B cell (primary cell): Measurements from ENCODE around the gene CRYBA1. TPM values are rescaled to one million over a fixed set of nuclear protein-coding genes. Genes with fewer than 3 reads are reported as not detected.

Source experiments
- ATAC-seq: fragments of 200-7000 bp; cut with Tn5 transposase; one replicate; pipeline ENCODE4 v1.10.0; 2021; ENCODE audit warnings: low read depth, mild to moderate bottlenecking, moderate number of reproducible peaks, moderate library complexity
- CTCF ChIA-PET: fragments of 350-600 bp; sonication (Branson Sonifier 250); formaldehyde crosslinking; loops from one replicate; lab custom pipeline; 2021; ENCODE audit warnings: antibody characterized with exemption, inconsistent platforms; lab: Charles Lee
- POLR2A ChIA-PET: fragments of 350-600 bp; sonication (Branson Sonifier 250); formaldehyde crosslinking; loops from one replicate; lab custom pipeline; 2021; ENCODE audit warnings: antibody characterized with exemption; lab: Charles Lee
- DNase-seq: peaks from one replicate; pipeline ENCODE4 v3.0.0; 2013
- H2AFZ ChIP-seq: 2 replicates; pipeline ENCODE4 v1.6.1; 2012; ENCODE audit warnings: mild to moderate bottlenecking, low read depth, low read length; ENCODE audit not compliant: insufficient read depth, poor library complexity, severe bottlenecking
- H3K27ac ChIP-seq, 2 donors: 1 replicate in 1 of 2; 2 replicates in 1 of 2; pipeline ENCODE4 v1.5.1; 2012 to 2013; ENCODE audit warnings: low read length in 2 of 2, mild to moderate bottlenecking in 2 of 2, moderate library complexity in 1 of 2
- H3K27me3 ChIP-seq, 4 experiments: fragments of 200-600 bp in 1 of 4; sonication (generic) in 1 of 4; replicated peaks in 1 of 4; 1 replicate in 2 of 4; 2 replicates in 2 of 4; pipeline versions ENCODE4 v1.6.1 to v1.7.0; 2013 to 2016; ENCODE audit warnings: low read length in 3 of 4, mild to moderate bottlenecking in 2 of 4, mixed read lengths in 1 of 4, moderate library complexity in 1 of 4; ENCODE audit not compliant: insufficient read depth in 4 of 4, control insufficient read depth in 3 of 4; ENCODE audit errors: control extremely low read depth in 1 of 4
- H3K36me3 ChIP-seq, 2 experiments: replicated peaks in 1 of 2; 1 replicate in 1 of 2; 2 replicates in 1 of 2; pipeline versions ENCODE4 v1.6.1 to v1.7.1; 2013; ENCODE audit warnings: low read length in 1 of 2; ENCODE audit not compliant: insufficient read depth in 2 of 2, control insufficient read depth in 1 of 2; ENCODE audit errors: control extremely low read depth in 1 of 2, extremely low read depth in 1 of 2
- H3K4me1 ChIP-seq, 2 donors: fragments of 200-600 bp in 1 of 2; sonication (generic) in 1 of 2; 1 replicate in 1 of 2; 2 replicates in 1 of 2; pipeline versions ENCODE4 v1.5.1 to v1.6.1; 2013 to 2017; ENCODE audit warnings: low read length in 2 of 2; ENCODE audit not compliant: control insufficient read depth in 2 of 2, insufficient read depth in 2 of 2
- H3K4me2 ChIP-seq: replicated peaks from 2 replicates; pipeline ENCODE3; 2012; ENCODE audit warnings: mild to moderate bottlenecking, low read depth, low read length; ENCODE audit not compliant: poor library complexity, severe bottlenecking
- H3K4me3 ChIP-seq, 5 experiments: fragments of 200-600 bp in 1 of 5; sonication (generic) in 1 of 5; 1 replicate in 3 of 5; 2 replicates in 2 of 5; pipeline versions ENCODE4 v1.5.1 to v1.7.0; 2011 to 2016; ENCODE audit warnings: low read length in 4 of 5, mild to moderate bottlenecking in 4 of 5, low read depth in 2 of 5, control low read depth in 1 of 5, moderate library complexity in 1 of 5; ENCODE audit not compliant: insufficient read depth in 1 of 5; ENCODE audit errors: control extremely low read depth in 1 of 5, extremely low read depth in 1 of 5
- H3K79me2 ChIP-seq: fragments of 200-600 bp; sonication (generic); one replicate; pipeline ENCODE4 v1.6.0; 2016; ENCODE audit warnings: low read length; ENCODE audit not compliant: control insufficient read depth, insufficient read depth
- H3K9ac ChIP-seq: fragments of 200-600 bp; sonication (generic); 2 replicates; pipeline ENCODE4 v1.6.1; 2017; ENCODE audit warnings: mild to moderate bottlenecking, low read length, moderate library complexity
- H3K9me3 ChIP-seq, 3 donors: one replicate each; pipeline versions ENCODE4 v1.6.1 to v1.7.1; 2013; ENCODE audit warnings: low read length in 2 of 3; ENCODE audit not compliant: control insufficient read depth in 2 of 3, insufficient read depth in 1 of 3; ENCODE audit errors: control extremely low read depth in 1 of 3
- H4K20me1 ChIP-seq: 2 replicates; pipeline ENCODE4 v1.6.0; 2012; ENCODE audit warnings: mild to moderate bottlenecking, low read length; ENCODE audit not compliant: insufficient read depth, control insufficient read depth, poor library complexity, severe bottlenecking
- H3K27ac Mint-ChIP-seq: one replicate; pipeline ENCODE4 v1.8.0; 2021; ENCODE audit warnings: mixed read lengths
- H3K27me3 Mint-ChIP-seq: one replicate; pipeline ENCODE4 v1.8.0; 2021; ENCODE audit warnings: mixed read lengths
- H3K4me1 Mint-ChIP-seq: one replicate; pipeline ENCODE4 v1.8.0; 2021; ENCODE audit warnings: mixed read lengths
- H3K4me3 Mint-ChIP-seq: one replicate; pipeline ENCODE4 v1.8.0; 2021; ENCODE audit warnings: mixed read lengths
- H3K9me3 Mint-ChIP-seq: one replicate; pipeline ENCODE4 v1.8.0; 2022; ENCODE audit warnings: mixed read lengths; ENCODE audit not compliant: insufficient read depth
- EZH2 ChIP-seq: IDR thresholded peaks from 2 replicates; pipeline ENCODE4 v1.6.1; 2012; ENCODE audit warnings: borderline replicate concordance, low read depth, mild to moderate bottlenecking, moderate library complexity, low read length; ENCODE audit not compliant: insufficient read depth, poor library complexity, severe bottlenecking
- WGBS: methylation state at CpG from one replicate; pipeline ENCODE4 v1.1.5; 2013; ENCODE audit warnings: missing lambda C conversion rate; ENCODE audit not compliant: insufficient coverage; 5-methylcytosine and 5-hydroxymethylcytosine counted together
- intact Hi-C: fragments of 100-400 bp; cut with micrococcal nuclease; formaldehyde crosslinking; loops from one replicate; pipeline ENCODE4 v1.10.0; 2022
- polyA minus RNA-seq: library from RNA; depleted of rRNA, polyadenylated mRNA; stranded (reverse); fragments of >200 nt; gene quantifications from 2 replicates; pipeline ENCODE4 v1.2.3, GENCODE V29; 2012
- polyA plus RNA-seq: library from polyadenylated mRNA; depleted of rRNA; stranded (reverse); fragments of >200 nt; gene quantifications from 2 replicates; pipeline ENCODE4 v1.2.3, GENCODE V29; 2012
- total RNA-seq, 2 donors: library from RNA; stranded (reverse); fragments of 120-200 nt in 1 of 2; gene quantifications; 1 replicate in 1 of 2; 2 replicates in 1 of 2; pipeline versions ENCODE4 v1.2.3 to v1.2.4, GENCODE V29; 2013 to 2022
- TF ChIP-seq, protein P1 (sequence below): fragments of 200-600 bp; IDR thresholded peaks from one replicate; pipeline ENCODE4 v1.8.0; 2022; ENCODE audit warnings: antibody characterized with exemption, mild to moderate bottlenecking

CRYBA1 gene, protein sequence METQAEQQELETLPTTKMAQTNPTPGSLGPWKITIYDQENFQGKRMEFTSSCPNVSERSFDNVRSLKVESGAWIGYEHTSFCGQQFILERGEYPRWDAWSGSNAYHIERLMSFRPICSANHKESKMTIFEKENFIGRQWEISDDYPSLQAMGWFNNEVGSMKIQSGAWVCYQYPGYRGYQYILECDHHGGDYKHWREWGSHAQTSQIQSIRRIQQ
- not detected in 2 replicates for total RNA-seq
- total RNA-seq (2013) = not detected
- not detected in 2 replicates for polyA plus RNA-seq
- polyA minus RNA-seq = not detected in 2 replicates

DNA sequence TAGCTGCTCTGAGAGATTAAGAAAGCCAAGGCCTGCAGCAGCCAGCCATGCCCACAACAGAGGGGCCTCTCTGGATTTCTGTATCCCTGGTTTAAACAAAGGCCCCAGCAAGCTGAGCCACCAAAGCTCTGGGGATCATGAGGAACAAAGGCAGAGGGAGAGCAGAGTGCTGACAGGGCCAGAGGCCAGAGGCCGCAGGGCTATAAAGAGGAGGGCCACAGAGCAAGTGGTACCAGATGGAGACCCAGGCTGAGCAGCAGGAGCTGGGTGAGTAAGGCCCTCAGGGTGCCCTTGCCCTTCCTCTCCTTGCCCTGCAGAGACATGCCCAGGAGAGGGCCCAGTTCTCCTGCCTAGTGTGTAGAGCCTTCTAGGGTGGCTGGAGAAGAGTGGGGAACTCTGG, at the start of gene CRYBA1:
Gene CRYBA1, plus strand, starts transcription at position 232 of the 400 bp plus-strand sequence. Its CDS starts 5 bp downstream, at position 237.
- Histone ChIP-seq H4K20me1 (no peaks in the 10 kb centered on the region), H3K4me2 (no peak within 1 kb of the TSS), H3K9ac (no peak within 1 kb of the TSS), H3K4me3 (no peak within 1 kb of the TSS), H3K36me3 (no peaks in the 10 kb centered on the region), H3K79me2 (no peaks in the 10 kb centered on the region), H3K4me1 (peaks cover 0 to 6% of the 10 kb centered on the region in 2 donors), H3K27ac (no peak within 1 kb of the TSS), H2AFZ (no peak within 1 kb of the TSS), H3K9me3 (no peaks in the 10 kb centered on the region), H3K27me3 (no peaks in the 10 kb centered on the region)
- peaks cover 3% of the 10 kb centered on the region for H3K4me1 Mint-ChIP-seq
- 90% methylated on average over 1 of the region's 1 CpG for WGBS
- POLR2A ChIA-PET = no interaction called here
- ATAC-seq (no peak), DNase-seq (no peak)
- H3K4me3 Mint-ChIP-seq = no peak within 1 kb of the TSS
- TF ChIP-seq, protein P1, sequence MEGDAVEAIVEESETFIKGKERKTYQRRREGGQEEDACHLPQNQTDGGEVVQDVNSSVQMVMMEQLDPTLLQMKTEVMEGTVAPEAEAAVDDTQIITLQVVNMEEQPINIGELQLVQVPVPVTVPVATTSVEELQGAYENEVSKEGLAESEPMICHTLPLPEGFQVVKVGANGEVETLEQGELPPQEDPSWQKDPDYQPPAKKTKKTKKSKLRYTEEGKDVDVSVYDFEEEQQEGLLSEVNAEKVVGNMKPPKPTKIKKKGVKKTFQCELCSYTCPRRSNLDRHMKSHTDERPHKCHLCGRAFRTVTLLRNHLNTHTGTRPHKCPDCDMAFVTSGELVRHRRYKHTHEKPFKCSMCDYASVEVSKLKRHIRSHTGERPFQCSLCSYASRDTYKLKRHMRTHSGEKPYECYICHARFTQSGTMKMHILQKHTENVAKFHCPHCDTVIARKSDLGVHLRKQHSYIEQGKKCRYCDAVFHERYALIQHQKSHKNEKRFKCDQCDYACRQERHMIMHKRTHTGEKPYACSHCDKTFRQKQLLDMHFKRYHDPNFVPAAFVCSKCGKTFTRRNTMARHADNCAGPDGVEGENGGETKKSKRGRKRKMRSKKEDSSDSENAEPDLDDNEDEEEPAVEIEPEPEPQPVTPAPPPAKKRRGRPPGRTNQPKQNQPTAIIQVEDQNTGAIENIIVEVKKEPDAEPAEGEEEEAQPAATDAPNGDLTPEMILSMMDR = no peak
- TF ChIP-seq EZH2 = no peak
- no peak within 1 kb of the TSS for H3K27ac Mint-ChIP-seq
- H3K27me3 Mint-ChIP-seq = no peaks in the 10 kb centered on the region
- CTCF ChIA-PET = no interaction called here
- no peaks in the 10 kb centered on the region for H3K9me3 Mint-ChIP-seq
- intact Hi-C loops = no loop called here

DNA sequence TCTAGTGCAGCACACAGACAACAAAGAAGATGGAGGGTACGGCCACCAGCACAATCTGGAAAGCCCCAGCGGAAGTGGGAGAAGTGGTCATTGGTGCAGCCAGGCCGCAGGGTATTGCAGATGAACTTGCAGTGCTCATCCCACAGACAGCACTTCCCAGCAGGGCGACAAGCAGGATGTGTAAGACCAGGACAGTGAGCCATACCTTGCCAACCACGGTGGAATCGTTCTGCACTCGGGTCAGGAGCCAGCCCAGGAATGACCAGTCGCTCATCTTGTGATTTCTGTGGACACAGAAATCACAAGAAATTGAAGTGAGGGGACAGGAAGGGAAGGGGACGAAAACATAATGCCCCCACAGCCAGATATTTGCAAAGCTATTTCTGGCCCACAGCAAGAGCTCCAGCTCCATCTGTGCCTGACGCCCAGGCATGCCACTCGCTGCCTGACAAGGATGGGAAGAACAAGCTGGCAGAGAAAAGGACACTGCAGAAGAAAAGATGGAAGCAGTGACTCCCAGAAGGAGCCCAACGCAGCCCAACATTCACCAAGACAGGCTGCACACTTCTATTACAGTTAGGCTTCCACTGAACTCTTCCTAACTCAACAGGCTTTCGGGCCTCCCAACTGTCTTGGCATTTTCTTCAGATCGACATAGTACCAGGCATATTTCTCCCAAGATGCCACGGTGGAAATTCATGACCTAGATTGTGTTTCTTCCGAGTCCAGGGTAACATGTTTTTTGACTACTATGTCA, 49.0 kb upstream of the CRYBA1 start:
- Histone ChIP-seq H3K79me2 (no peaks in the 10 kb centered on the region), H3K36me3 (no peaks in the 10 kb centered on the region), H3K4me1 (peaks cover 19 to 22% of the 10 kb centered on the region in 2 donors), H3K9me3 (no peaks in the 10 kb centered on the region), H3K4me2 (no peak overlapping the region), H4K20me1 (no peaks in the 10 kb centered on the region), H3K4me3 (no peak overlapping the region), H3K27ac (no peak overlapping the region), H2AFZ (no peak overlapping the region), H3K9ac (no peak overlapping the region), H3K27me3 (peaks cover 0 to 3% (median 0%) of the 10 kb centered on the region in 4 experiments)
- peaks cover 4% of the 10 kb centered on the region for H3K27me3 Mint-ChIP-seq
- intact Hi-C loops = no loop called here
- no peaks in the 10 kb centered on the region for H3K9me3 Mint-ChIP-seq
- ChIA-PET POLR2A (no interaction called here), CTCF (interaction anchor here (1.4 to 3.6 kb wide), 2 partner anchors 22 to 52 kb away, joined by 5 to 17 read pairs; no protein-coding TSS in a partner anchor)
- ATAC-seq (no peak), DNase-seq (no peak)
- no peak overlapping the region for H3K27ac Mint-ChIP-seq
- 98% methylated on average over 13 of the region's 16 CpGs for WGBS
- peaks cover 23% of the 10 kb centered on the region for H3K4me1 Mint-ChIP-seq
- TF ChIP-seq, protein P1 = no peak
- no peak for TF ChIP-seq EZH2
- no peak overlapping the region for H3K4me3 Mint-ChIP-seq
